Tibial artery (tissue), 4 donors: ENCODE measurements around the gene GLI2.

Experiments
- DNase-seq, 2 donors: peaks; one replicate each; pipeline ENCODE4 v3.0.0-alpha.2; 2019
- H3K27ac ChIP-seq, 2 donors: fragments of 200-600 bp; sonication (generic) in 1 of 2; 1 replicate in 1 of 2; 2 replicates in 1 of 2; pipeline ENCODE4 v1.5.1; 2018 to 2019; ENCODE audit warnings: mild to moderate bottlenecking in 1 of 2
- H3K27me3 ChIP-seq, 2 donors: fragments of 200-600 bp; sonication (generic) in 1 of 2; one replicate each; pipeline versions ENCODE4 v1.5.1 to v1.6.0; 2016 to 2019
- H3K36me3 ChIP-seq, 3 donors: fragments of 200-600 bp; sonication (generic) in 2 of 3; one replicate each; pipeline ENCODE4 v1.5.1; 2016 to 2019; ENCODE audit warnings: mild to moderate bottlenecking in 2 of 3
- H3K4me1 ChIP-seq, 4 donors: fragments of 200-600 bp; sonication (generic) in 2 of 4; 1 replicate in 3 of 4; 2 replicates in 1 of 4; pipeline ENCODE4 v1.5.1; 2016 to 2019
- H3K4me3 ChIP-seq, 2 donors: fragments of 200-600 bp; sonication (generic) in 1 of 2; 1 replicate in 1 of 2; 2 replicates in 1 of 2; pipeline ENCODE4 v1.5.1; 2018 to 2019; ENCODE audit warnings: mild to moderate bottlenecking in 2 of 2
- H3K9me3 ChIP-seq, 3 donors: fragments of 200-600 bp; sonication (generic) in 1 of 3; one replicate each; pipeline ENCODE4 v1.5.1; 2016 to 2019
- intact Hi-C: fragments of 100-400 bp; cut with DNase I; formaldehyde crosslinking; loops from one replicate; pipeline ENCODE4 v1.15.0; 2023; ENCODE audit warnings: low total_unique reads
- TF ChIP-seq, protein P1 (sequence below), 2 experiments: fragments of 200-600 bp in 1 of 2; fragments of 450-650 bp in 1 of 2; IDR thresholded peaks; one replicate each; pipeline ENCODE4 v1.5.1; 2017 to 2019; ENCODE audit warnings: antibody characterized with exemption in 2 of 2, mild to moderate bottlenecking in 1 of 2, moderate library complexity in 1 of 2

GLI2 gene

DNA sequence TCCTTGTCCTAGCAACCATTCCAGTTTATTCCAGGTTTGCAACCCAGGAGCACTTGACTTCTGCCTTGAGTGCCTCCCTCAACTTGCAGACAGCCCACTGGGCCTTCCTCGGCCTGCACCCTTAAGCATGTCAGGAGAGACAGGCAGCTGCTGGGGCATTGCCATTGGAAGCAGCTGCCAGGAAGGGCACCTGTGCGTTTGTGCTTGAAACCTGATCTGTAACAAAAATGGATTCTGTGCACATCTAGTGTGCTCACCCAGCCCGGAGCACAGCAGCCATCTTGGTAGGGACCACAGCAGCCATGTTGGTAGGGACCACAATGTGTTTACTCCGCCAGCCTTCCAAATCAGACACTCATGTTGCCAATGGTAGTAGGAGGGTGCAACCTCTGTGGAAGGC is 44.3 kb upstream of the GLI2 start:
- Histone ChIP-seq H3K27ac (no peak overlapping the region), H3K36me3 (no peaks in the 10 kb centered on the region), H3K4me3 (no peak overlapping the region), H3K27me3 (peaks cover 0 to 24% of the 10 kb centered on the region in 2 donors), H3K9me3 (no peaks in the 10 kb centered on the region), H3K4me1 (peaks cover 0 to 7% (median 0%) of the 10 kb centered on the region in 4 donors)
- TF ChIP-seq, protein P1, sequence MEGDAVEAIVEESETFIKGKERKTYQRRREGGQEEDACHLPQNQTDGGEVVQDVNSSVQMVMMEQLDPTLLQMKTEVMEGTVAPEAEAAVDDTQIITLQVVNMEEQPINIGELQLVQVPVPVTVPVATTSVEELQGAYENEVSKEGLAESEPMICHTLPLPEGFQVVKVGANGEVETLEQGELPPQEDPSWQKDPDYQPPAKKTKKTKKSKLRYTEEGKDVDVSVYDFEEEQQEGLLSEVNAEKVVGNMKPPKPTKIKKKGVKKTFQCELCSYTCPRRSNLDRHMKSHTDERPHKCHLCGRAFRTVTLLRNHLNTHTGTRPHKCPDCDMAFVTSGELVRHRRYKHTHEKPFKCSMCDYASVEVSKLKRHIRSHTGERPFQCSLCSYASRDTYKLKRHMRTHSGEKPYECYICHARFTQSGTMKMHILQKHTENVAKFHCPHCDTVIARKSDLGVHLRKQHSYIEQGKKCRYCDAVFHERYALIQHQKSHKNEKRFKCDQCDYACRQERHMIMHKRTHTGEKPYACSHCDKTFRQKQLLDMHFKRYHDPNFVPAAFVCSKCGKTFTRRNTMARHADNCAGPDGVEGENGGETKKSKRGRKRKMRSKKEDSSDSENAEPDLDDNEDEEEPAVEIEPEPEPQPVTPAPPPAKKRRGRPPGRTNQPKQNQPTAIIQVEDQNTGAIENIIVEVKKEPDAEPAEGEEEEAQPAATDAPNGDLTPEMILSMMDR (IDR thresholded peaks at IDR 0.05), result no peak
- DNase-seq, result no peak
- intact Hi-C loops, result loop anchor here (5.0 kb wide), 1 partner anchor 381 kb away; no protein-coding TSS in a partner anchor

DNA sequence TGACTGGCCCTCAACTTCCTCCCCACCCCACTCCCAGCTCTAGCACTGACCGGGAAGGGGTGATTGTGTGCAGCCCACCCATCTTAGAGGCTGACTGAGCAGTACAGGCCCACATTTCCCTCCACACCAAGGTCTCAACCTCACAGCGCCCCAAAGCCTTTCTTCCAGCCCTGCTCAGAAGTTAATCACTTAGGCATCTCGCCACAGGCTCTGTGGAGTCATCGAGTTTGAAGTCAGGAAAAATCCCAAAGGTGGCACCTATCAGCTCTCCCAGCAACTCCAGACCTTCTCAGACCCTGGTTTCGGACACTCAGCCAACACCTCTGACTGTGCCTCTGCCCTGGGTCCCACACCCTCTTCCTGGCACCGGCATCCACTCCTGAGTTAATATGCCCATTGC is 43.0 kb upstream of the GLI2 start:
- intact Hi-C loops, result loop anchor here (5.0 kb wide), 1 partner anchor 380 kb away; no protein-coding TSS in a partner anchor
- no peaks in the 10 kb centered on the region for H3K9me3 ChIP-seq
- peaks cover 0 to 26% of the 10 kb centered on the region in 2 donors for H3K27me3 ChIP-seq
- DNase-seq, result no peak
- no peaks in the 10 kb centered on the region for H3K36me3 ChIP-seq
- no peak overlapping the region for H3K4me3 ChIP-seq
- TF ChIP-seq, protein P1 (IDR thresholded peaks at IDR 0.05), result no peak
- H3K4me1 ChIP-seq, result peaks cover 0 to 7% (median 0%) of the 10 kb centered on the region in 4 donors
- no peak overlapping the region for H3K27ac ChIP-seq

DNA sequence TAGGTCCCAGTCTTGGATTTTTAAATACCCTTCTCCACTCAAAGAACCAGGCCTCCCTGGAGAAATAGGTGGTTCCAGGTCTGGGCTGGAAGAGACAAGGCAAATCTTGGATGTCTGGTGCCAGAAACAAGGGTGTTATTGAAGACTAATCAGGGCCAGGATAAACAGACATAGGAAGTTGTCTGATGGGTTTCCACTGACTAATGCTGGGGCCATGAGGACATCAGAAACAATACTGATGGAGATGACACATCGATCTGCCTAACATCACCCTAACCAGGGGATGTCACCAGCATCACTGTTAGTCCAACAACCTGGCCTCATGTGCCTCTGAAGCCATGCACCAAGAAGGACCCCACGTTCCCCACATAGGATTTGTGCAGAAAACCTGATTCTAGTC is 42.5 kb upstream of the GLI2 start:
- no peak for DNase-seq
- intact Hi-C loops, result loop anchor here (5.0 kb wide), 1 partner anchor 379 kb away; no protein-coding TSS in a partner anchor
- no peaks in the 10 kb centered on the region for H3K9me3 ChIP-seq
- H3K27me3 ChIP-seq, result peaks cover 0 to 26% of the 10 kb centered on the region in 2 donors
- H3K27ac ChIP-seq, result no peak overlapping the region
- H3K4me3 ChIP-seq, result no peak overlapping the region
- peaks cover 0 to 7% (median 0%) of the 10 kb centered on the region in 4 donors for H3K4me1 ChIP-seq
- TF ChIP-seq, protein P1 (IDR thresholded peaks at IDR 0.05), result no peak
- no peaks in the 10 kb centered on the region for H3K36me3 ChIP-seq

DNA sequence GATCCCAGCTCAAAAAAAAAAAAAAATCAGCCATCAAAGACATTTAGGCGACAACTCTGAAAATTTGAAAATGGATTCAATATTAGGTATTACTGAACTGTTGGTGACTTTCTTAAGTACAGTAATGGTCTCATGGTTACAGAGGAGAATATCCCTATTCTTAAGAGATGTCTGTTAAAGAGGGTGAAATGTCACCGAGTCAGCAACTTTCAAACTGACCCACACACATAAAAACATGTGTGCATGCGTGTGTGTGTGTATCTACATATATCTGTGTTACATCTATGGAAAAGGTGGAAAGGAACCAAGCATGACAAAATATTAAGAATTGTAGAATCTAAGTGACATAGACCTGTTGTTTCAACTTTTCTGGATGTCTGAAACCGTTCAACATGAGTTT is 41.6 kb upstream of the GLI2 start:
- Histone ChIP-seq H3K4me1 (peaks cover 0 to 7% (median 0%) of the 10 kb centered on the region in 4 donors), H3K4me3 (no peak overlapping the region), H3K27ac (no peak overlapping the region), H3K27me3 (peaks cover 0 to 26% of the 10 kb centered on the region in 2 donors), H3K36me3 (no peaks in the 10 kb centered on the region), H3K9me3 (no peaks in the 10 kb centered on the region)
- no peak for DNase-seq
- TF ChIP-seq, protein P1 (IDR thresholded peaks at IDR 0.05), result no peak
- intact Hi-C loops, result loop anchor here (2.0 to 5.0 kb wide), 2 partner anchors 378 to 387 kb away; no protein-coding TSS in a partner anchor

DNA sequence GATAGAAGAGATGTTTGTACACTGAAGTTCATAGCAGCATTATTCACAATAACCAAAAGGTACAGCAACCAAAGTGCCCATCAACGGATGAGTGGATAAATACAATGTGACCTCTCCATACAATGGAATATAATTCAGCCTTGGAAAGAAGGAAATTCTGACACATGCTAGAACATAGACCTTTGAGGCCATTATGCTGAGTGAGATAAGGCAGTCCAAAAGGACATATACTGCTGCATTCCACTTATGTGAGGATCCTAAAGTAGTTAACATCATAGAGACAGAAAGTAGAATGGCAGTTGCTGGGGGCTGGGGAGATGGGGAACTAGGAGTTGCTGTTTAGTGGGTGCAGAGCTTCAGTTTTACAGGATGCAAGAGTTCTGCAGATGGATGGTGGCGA is 38.2 kb upstream of the GLI2 start:
- no peaks in the 10 kb centered on the region for H3K36me3 ChIP-seq
- TF ChIP-seq, protein P1 (IDR thresholded peaks at IDR 0.05), result no peak
- intact Hi-C loops, result loop anchor here (5.0 kb wide), 1 partner anchor 35 kb away; no protein-coding TSS in a partner anchor
- no peak overlapping the region for H3K27ac ChIP-seq
- H3K9me3 ChIP-seq, result no peaks in the 10 kb centered on the region
- H3K4me1 ChIP-seq, result peaks cover 0 to 7% (median 0%) of the 10 kb centered on the region in 4 donors
- H3K27me3 ChIP-seq, result peaks cover 0 to 16% of the 10 kb centered on the region in 2 donors
- DNase-seq, result no peak
- no peak overlapping the region for H3K4me3 ChIP-seq
